Activated naive CD4-positive, alpha-beta T cell treated with anti-CD3 and anti-CD28 coated beads, Interleukin-2, amount 50 U/mL, for 24 hours (primary cell): Measurements from ENCODE around the gene ANO8.
"Not testable (repeated sequence)": the region's sequence is repeated elsewhere in the genome, so short reads cannot be mapped to it uniquely, and the experiment has no call there.

Experiments
- H3K27ac Mint-ChIP-seq: one replicate; pipeline ENCODE4 v1.8.0; 2021; ENCODE audit warnings: mild to moderate bottlenecking, mixed read lengths
- H3K27me3 Mint-ChIP-seq: one replicate; pipeline ENCODE4 v1.8.0; 2021; ENCODE audit warnings: mixed read lengths
- H3K36me3 Mint-ChIP-seq: one replicate; pipeline ENCODE4 v1.8.0; 2021; ENCODE audit warnings: mixed read lengths
- H3K4me1 Mint-ChIP-seq: one replicate; pipeline ENCODE4 v1.8.0; 2021; ENCODE audit warnings: mixed read lengths
- H3K4me3 Mint-ChIP-seq: one replicate; pipeline ENCODE4 v1.8.0; 2021; ENCODE audit warnings: mild to moderate bottlenecking, mixed read lengths
- H3K9me3 Mint-ChIP-seq: one replicate; pipeline ENCODE4 v1.8.0; 2021; ENCODE audit warnings: mixed read lengths

The ANO8 gene

DNA sequence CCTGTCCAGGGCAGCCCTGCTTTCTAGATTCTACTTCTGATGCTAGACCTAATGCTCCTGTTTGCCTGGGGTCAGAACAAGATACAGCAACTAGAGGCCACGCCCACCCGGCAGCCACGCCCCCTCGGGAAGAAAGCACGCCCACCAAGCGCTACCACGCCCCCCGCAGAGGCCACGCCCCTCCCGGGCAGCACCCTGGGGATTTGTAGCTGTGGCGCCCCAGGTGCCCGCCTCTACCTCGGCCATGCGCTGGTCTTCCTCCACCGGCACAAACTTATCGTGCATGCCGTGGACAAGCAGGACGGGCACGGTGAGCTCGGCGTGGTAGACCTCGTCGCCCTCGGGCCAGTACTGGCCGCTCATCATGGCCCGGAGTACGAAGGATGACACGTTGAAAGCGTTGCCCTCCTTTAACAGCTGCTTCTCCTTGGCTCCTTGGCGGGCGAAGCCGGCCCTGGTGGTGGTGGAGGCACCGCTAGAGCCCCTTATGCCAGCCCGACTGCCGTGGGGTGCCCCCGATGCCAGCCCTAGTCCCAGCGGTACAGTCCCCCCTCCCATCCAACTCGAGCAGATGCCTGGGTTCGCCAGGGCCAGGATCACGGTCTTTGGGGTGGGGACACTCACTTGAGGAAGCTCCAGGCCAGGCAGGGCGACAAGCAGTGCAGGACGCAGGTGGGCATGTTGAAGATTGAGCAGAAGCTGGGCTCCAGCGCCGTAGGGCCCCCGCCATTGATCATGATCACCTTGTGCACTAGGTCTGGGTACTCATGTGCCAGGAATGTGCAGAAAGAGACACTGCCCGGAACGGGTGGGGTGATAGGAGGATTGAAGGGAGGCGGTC, 40.4 kb downstream of the ANO8 start:
- no peaks in the 10 kb centered on the region for H3K27me3 Mint-ChIP-seq
- H3K4me1 Mint-ChIP-seq = no peaks in the 10 kb centered on the region
- H3K27ac Mint-ChIP-seq = no peak overlapping the region
- H3K36me3 Mint-ChIP-seq = no peaks in the 10 kb centered on the region
- no peak overlapping the region for H3K4me3 Mint-ChIP-seq
- H3K9me3 Mint-ChIP-seq = no peaks in the 10 kb centered on the region

- no peaks in the 10 kb centered on the region for H3K4me1 Mint-ChIP-seq
- H3K36me3 Mint-ChIP-seq = no peaks in the 10 kb centered on the region
- H3K4me3 Mint-ChIP-seq = no peak overlapping the region
- no peaks in the 10 kb centered on the region for H3K9me3 Mint-ChIP-seq
- H3K27me3 Mint-ChIP-seq = no peaks in the 10 kb centered on the region
- H3K27ac Mint-ChIP-seq = no peak overlapping the region
These were observed 41.0 kb downstream of the ANO8 start for GRCh38 chr19:17293605-17294004.

DNA sequence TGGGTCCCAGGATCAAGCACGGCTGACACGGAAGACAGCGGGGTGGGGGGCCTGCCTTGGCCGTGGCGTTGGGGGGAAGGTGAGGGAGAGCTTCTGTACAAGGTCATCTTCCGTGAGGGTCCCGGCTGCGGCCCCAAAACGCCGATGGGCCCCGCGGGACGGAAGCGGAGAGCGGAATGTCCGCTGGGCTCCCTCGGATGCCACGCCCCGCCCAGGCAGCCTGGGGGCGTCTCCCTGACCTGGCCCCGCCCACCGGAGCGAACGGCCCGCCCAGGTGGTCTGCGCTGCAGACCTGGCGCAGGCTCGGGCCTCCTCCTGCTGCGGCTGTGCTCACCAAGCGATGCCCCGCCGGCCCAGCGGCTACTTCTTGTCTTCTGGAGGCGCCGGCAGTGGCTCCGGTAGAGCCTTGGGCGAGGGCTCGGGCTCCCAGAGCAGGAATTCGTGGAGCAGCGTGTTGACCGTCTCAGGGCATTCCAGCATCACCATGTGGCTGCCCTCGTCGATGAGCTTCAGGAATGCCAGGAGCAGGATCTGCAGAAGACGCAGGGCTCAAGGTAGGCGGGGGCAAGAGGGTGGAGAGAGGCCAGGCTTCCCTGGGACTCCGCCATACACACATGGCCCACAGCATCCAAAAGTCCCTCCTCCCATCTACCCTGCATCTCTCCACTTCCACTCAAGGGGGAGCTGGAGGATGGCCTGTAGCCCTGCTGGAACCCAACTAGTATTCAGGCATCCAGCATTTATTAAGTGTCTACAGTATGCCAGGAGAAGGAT, 42.2 kb downstream of the ANO8 start:
- no peaks in the 10 kb centered on the region for H3K9me3 Mint-ChIP-seq
- peak overlapping the region; percentile 84 for H3K4me3 Mint-ChIP-seq
- no peaks in the 10 kb centered on the region for H3K27me3 Mint-ChIP-seq
- peak overlapping the region; percentile 56 for H3K27ac Mint-ChIP-seq
- no peaks in the 10 kb centered on the region for H3K36me3 Mint-ChIP-seq
- H3K4me1 Mint-ChIP-seq = no peaks in the 10 kb centered on the region

DNA sequence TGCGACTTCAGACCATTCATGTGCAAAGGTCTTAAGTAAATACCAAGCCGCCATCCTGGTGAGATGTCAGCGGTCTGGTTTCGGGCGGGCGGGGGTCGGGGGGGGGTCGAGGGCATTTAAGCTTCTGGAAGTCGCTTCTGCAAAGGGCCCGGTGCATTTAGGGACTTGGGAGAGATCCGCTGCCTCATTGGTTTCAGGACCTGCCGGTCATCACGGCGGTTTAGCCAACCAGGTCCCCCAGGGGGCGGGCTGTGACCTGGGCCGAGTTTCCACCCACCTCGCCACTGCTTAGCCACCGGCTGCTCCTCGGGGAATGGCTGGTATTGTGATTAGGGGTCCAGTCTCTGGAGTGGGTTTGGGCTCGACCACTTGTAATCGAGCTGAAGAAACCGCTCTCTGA, 45.2 kb downstream of the ANO8 start:
- H3K4me3 Mint-ChIP-seq = no peak overlapping the region
- no peaks in the 10 kb centered on the region for H3K4me1 Mint-ChIP-seq
- H3K36me3 Mint-ChIP-seq = no peaks in the 10 kb centered on the region
- no peaks in the 10 kb centered on the region for H3K27me3 Mint-ChIP-seq
- H3K9me3 Mint-ChIP-seq = no peaks in the 10 kb centered on the region
- H3K27ac Mint-ChIP-seq = no peak overlapping the region

DNA sequence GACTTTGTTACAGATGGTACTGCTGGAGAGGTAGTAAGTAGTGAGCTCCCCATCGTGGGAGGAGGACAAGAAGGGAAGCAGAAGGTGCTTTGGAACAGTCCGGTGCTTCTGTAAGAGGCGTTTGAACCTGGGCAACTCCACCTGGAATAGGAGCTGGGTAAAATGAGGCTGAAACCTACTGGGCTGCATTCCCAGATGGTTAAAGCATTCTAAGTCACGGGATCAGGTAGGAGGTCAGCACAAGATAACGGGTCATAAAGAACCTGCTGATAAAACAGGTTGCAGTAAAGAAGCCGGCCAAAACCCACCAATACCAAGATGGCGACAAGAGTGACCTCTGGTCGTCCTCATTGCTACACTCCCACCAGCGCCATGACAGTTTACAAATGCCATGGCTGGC, 47.9 kb downstream of the ANO8 start:
- Mint-ChIP-seq H3K27me3 (no peaks in the 10 kb centered on the region), H3K4me1 (no peaks in the 10 kb centered on the region), H3K27ac (no peak overlapping the region), H3K9me3 (no peaks in the 10 kb centered on the region), H3K4me3 (no peak overlapping the region), H3K36me3 (no peaks in the 10 kb centered on the region)

- Mint-ChIP-seq H3K27ac (no peak overlapping the region), H3K9me3 (no peaks in the 10 kb centered on the region), H3K36me3 (no peaks in the 10 kb centered on the region), H3K27me3 (no peaks in the 10 kb centered on the region), H3K4me3 (no peak overlapping the region), H3K4me1 (no peaks in the 10 kb centered on the region)
These were observed 48.4 kb downstream of the ANO8 start for GRCh38 chr19:17286263-17286662.

DNA sequence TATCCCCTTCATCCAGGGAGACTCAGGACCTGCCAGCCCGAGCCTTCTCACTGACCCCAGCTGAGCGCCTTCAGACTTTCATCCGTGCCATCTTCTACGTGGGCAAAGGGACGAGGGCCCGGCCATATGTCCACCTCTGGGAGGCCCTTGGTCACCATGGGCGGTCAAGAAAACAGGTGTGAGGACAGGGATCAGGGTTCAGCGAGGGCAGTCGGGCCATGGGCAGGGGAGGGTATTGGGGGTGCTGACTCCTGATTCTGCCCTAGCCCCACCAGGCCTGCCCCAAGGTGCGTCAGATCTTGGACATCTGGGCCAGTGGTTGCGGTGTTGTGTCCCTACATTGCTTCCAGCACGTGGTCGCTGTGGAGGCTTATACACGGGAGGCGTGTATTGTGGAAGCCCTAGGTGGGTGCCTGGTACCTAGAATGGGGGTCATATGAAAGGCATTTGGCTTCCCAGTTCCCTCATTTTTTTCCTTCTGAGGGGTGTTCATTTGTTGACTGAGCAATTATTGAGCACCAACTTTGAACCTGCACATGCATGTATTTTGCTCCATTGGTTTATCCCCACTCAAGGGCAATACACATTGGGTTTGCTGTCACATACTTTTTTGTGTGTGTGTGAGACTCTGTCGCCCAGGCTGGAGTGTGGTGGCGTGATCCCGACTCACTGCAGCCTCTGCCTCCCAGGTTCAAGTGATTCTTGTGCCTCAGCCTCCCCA, 49.1 kb downstream of the ANO8 start:
- Mint-ChIP-seq H3K9me3 (no peaks in the 10 kb centered on the region), H3K36me3 (no peaks in the 10 kb centered on the region), H3K4me1 (no peaks in the 10 kb centered on the region), H3K27ac (no peak overlapping the region), H3K4me3 (no peak overlapping the region), H3K27me3 (no peaks in the 10 kb centered on the region)

DNA sequence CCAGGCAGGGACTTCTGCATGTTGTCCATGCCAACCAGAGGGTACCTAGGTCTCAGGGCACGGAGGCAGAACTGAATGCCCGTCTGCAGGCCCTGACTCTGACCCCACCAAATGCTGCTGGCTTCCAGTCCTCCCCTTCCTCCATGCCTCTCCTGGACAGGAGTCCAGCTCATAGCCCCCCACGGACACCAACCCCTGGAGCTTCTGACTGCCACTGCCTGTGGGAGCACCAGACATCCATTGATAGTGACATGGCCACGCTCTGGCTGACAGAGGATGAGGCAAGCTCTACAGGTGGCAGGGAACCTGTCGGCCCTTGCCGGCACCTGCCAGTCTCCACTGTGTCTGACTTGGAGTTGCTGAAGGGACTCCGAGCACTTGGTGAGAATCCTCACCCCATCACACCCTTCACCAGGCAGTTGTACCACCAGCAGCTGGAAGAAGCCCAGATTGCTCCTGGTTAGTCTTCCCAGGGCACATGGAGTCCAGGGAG, 51.1 kb downstream of the ANO8 start:
- Mint-ChIP-seq H3K27ac (no peak overlapping the region), H3K27me3 (no peaks in the 10 kb centered on the region), H3K9me3 (no peaks in the 10 kb centered on the region), H3K4me3 (no peak overlapping the region), H3K36me3 (no peaks in the 10 kb centered on the region), H3K4me1 (no peaks in the 10 kb centered on the region)

- Mint-ChIP-seq H3K9me3 (no peaks in the 10 kb centered on the region), H3K4me1 (no peaks in the 10 kb centered on the region), H3K27ac (no peak overlapping the region), H3K4me3 (peak overlapping the region; percentile 89), H3K36me3 (no peaks in the 10 kb centered on the region), H3K27me3 (no peaks in the 10 kb centered on the region)
These were observed 52.0 kb downstream of the ANO8 start for GRCh38 chr19:17282488-17283125.

GRCh38 chr19:17281391-17282304, 53.0 kb downstream of the ANO8 start, which contains the start of gene ANKLE1:
Gene ANKLE1, plus strand, starts transcription at chr19:17281901. Its CDS starts 20 bp downstream, at chr19:17281921.
- no peaks in the 10 kb centered on the region for H3K9me3 Mint-ChIP-seq
- H3K36me3 Mint-ChIP-seq = peaks cover under 1% of the 10 kb centered on the region
- peak within 1 kb of the TSS; percentile 89 for H3K4me3 Mint-ChIP-seq
- peak within 1 kb of the TSS; percentile 41 for H3K27ac Mint-ChIP-seq
- no peaks in the 10 kb centered on the region for H3K4me1 Mint-ChIP-seq
- H3K27me3 Mint-ChIP-seq = no peaks in the 10 kb centered on the region

DNA sequence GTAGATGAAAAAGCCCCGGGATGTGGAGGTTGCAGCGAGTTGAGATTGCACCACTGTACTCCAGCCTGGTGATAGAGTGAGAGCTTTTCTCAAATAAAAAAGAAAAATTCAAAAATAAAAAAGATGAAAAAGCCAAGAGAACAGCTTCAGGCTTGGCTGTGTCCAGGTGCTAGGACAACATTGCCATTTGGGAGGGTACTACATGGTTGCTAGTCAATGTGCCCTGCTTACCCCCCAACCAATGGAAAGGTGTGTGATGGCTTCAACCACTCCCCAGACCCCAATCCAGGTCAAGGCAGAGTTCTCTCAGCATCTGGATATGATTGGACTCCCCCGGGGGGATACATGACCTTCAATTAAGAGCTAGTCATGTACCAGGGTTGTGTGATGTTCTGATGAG, 55.2 kb downstream of the ANO8 start:
- no peak overlapping the region for H3K27ac Mint-ChIP-seq
- H3K36me3 Mint-ChIP-seq = peaks cover 4% of the 10 kb centered on the region
- no peak overlapping the region for H3K4me3 Mint-ChIP-seq
- no peaks in the 10 kb centered on the region for H3K4me1 Mint-ChIP-seq
- no peaks in the 10 kb centered on the region for H3K27me3 Mint-ChIP-seq
- no peaks in the 10 kb centered on the region for H3K9me3 Mint-ChIP-seq

- Mint-ChIP-seq H3K4me1 (no peaks in the 10 kb centered on the region), H3K27me3 (no peaks in the 10 kb centered on the region), H3K36me3 (peaks cover 6% of the 10 kb centered on the region), H3K9me3 (no peaks in the 10 kb centered on the region), H3K4me3 (no peak overlapping the region), H3K27ac (no peak overlapping the region)
These were observed 59.0 kb downstream of the ANO8 start for GRCh38 chr19:17275441-17276175.

DNA sequence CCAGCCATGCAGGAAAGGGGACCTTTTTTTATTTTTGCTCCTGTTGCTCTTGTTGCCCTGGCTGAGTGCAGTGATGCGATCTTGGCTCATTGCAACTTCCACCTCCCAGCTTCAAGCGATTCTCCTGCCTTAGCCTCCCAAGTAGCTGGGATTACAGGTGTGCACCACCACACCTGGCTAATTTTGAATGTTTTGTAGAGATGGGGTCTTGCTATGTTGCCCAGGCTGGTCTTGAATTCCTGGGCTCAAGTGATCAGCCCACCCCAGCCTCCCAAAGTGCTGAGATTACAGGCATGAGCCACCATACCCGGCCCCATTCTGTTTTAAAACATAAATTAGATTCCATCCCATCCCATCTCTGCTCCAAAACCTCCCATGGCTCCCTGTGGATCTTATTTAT, 59.8 kb downstream of the ANO8 start:
- H3K27ac Mint-ChIP-seq, H3K4me1 Mint-ChIP-seq, H3K4me3 Mint-ChIP-seq, H3K27me3 Mint-ChIP-seq, H3K9me3 Mint-ChIP-seq, H3K36me3 Mint-ChIP-seq: not testable (repeated sequence)
